Right lobe of liver (tissue), 6 donors: ENCODE data around the gene AKT3. TPM values are rescaled to one million over a fixed set of nuclear protein-coding genes. Genes with fewer than 3 reads are reported as not detected.

Source experiments
- ATAC-seq, 4 donors: fragments of 200-7000 bp; cut with Tn5 transposase; one replicate each; pipeline ENCODE4 v1.9.1; 2020; ENCODE audit warnings: mild to moderate bottlenecking in 4 of 4, moderate library complexity in 4 of 4
- DNase-seq, 3 donors: peaks; one replicate each; pipeline ENCODE4 v3.0.0-alpha.2; 2020
- H3K27ac ChIP-seq, 3 donors: fragments of 200-600 bp; one replicate each; pipeline ENCODE4 v1.8.0; 2022
- H3K27me3 ChIP-seq, 2 donors: fragments of 200-600 bp; one replicate each; pipeline ENCODE4 v1.8.0; 2022
- H3K36me3 ChIP-seq, 4 donors: fragments of 200-600 bp; sonication (generic) in 1 of 4; one replicate each; pipeline versions ENCODE4 v1.5.1 to v1.8.0; 2017 to 2022; ENCODE audit warnings: control low read depth in 1 of 4
- H3K4me1 ChIP-seq, 4 donors: fragments of 200-600 bp; sonication (generic) in 1 of 4; one replicate each; pipeline versions ENCODE4 v1.5.1 to v1.8.0; 2017 to 2022; ENCODE audit warnings: control low read depth in 1 of 4
- H3K4me3 ChIP-seq, 3 donors: fragments of 200-600 bp; one replicate each; pipeline ENCODE4 v1.8.0; 2022
- H3K9me3 ChIP-seq, 4 donors: fragments of 200-600 bp; sonication (generic) in 1 of 4; one replicate each; pipeline versions ENCODE4 v1.5.1 to v1.8.0; 2017 to 2022; ENCODE audit warnings: control low read depth in 1 of 4
- POLR2A ChIP-seq: fragments of 450-650 bp; IDR thresholded peaks from one replicate; pipeline ENCODE4 v1.6.1; 2017; ENCODE audit warnings: antibody characterized with exemption, mild to moderate bottlenecking
- WGBS: methylation state at CpG from one replicate; pipeline ENCODE4 v1.1.6; 2018; ENCODE audit warnings: low coverage, low lambda C conversion rate; ENCODE audit not compliant: insufficient coverage; ENCODE audit errors: missing lambda C conversion rate; 5-methylcytosine and 5-hydroxymethylcytosine counted together
- intact Hi-C, 2 donors: fragments of 100-400 bp; cut with DNase I; formaldehyde crosslinking; loops; one replicate each; pipeline versions ENCODE4 v1.11.2 to v1.14.1; 2022
- total RNA-seq, 6 experiments: library from RNA; depleted of rRNA in 2 of 6; stranded (reverse); fragments of >200 nt in 2 of 6; fragmentation: NEBNext Ultra II Directional in 3 of 6; extraction: Animal tissue kit (Norgen Biotek cat#: 25700) in 3 of 6; gene quantifications; one replicate each; pipeline versions ENCODE4 v1.1.0 to v1.2.4, GENCODE V29; 2016 to 2023
- TF ChIP-seq, protein P1 (sequence below), 4 donors: fragments of 200-600 bp in 3 of 4; fragments of 450-650 bp in 1 of 4; IDR thresholded peaks; one replicate each; pipeline versions ENCODE4 v1.5.1 to v1.8.0; 2016 to 2022; ENCODE audit warnings: antibody characterized with exemption in 4 of 4, mild to moderate bottlenecking in 2 of 4
- donor health status: DM: no; HTN: yes; CAD: no.
- donor health status: DM: no; HTN: no; CAD: no.
- donor health status: DM: no; HTN: no; CAD: no.
- donor health status: DM: no; HTN: yes; CAD: no.
- donor health status: DM: no; HTN: yes; CAD: no.

Gene AKT3
- total RNA-seq, 6 experiments from 2014 or later: 4.9 to 9.6 (median 6.8) TPM

DNA sequence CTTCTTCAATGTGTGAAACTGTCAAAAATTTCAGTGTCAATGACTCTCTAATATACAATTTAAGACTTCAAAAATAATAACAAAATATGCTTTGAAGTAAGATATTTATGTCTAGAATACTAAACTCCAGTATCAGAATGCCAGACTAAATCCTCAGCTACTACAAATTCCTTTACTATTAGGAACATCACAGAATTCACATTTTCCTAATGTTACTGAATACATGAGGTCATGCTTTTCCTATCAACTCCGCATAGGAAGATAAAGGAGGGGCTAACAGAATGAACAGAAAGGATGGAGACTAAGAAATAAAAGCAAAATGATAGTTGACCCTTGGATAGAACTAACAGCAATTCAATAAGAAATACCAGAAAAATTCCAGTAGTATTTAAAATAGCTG, 301.5 kb downstream of the AKT3 start:
- H3K27ac ChIP-seq: no peak overlapping the region
- no peaks in the 10 kb centered on the region for H3K27me3 ChIP-seq
- WGBS: 100% methylated on average over 1 of the region's 1 CpG
- ATAC-seq (no peak), DNase-seq (no peak)
- no peaks in the 10 kb centered on the region for H3K4me1 ChIP-seq
- H3K36me3 ChIP-seq: no peaks in the 10 kb centered on the region
- H3K9me3 ChIP-seq: no peaks in the 10 kb centered on the region
- TF ChIP-seq, protein P1, sequence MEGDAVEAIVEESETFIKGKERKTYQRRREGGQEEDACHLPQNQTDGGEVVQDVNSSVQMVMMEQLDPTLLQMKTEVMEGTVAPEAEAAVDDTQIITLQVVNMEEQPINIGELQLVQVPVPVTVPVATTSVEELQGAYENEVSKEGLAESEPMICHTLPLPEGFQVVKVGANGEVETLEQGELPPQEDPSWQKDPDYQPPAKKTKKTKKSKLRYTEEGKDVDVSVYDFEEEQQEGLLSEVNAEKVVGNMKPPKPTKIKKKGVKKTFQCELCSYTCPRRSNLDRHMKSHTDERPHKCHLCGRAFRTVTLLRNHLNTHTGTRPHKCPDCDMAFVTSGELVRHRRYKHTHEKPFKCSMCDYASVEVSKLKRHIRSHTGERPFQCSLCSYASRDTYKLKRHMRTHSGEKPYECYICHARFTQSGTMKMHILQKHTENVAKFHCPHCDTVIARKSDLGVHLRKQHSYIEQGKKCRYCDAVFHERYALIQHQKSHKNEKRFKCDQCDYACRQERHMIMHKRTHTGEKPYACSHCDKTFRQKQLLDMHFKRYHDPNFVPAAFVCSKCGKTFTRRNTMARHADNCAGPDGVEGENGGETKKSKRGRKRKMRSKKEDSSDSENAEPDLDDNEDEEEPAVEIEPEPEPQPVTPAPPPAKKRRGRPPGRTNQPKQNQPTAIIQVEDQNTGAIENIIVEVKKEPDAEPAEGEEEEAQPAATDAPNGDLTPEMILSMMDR (IDR thresholded peaks at IDR 0.05): no peak
- no peak for TF ChIP-seq POLR2A
- intact Hi-C loops: no loop called here
- no peak overlapping the region for H3K4me3 ChIP-seq

DNA sequence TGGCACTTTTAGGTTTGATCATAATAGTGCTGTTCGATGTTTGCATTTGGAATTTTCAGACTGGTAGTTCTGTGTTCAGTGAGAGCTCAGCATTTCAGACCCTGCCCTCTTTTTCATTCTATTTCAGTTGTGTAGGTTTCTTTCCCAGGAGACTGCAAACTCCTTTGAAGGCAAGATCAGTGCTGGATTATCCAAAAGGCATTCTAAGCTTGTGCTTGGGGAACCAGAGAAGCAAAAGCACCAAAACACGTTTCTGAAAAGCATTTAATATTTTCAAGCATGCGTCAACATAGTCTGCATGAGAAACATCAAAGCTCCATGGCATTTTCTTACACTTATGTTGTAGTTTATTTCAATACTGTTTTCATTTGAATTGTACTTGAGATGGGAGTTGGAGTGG, 302.2 kb downstream of the AKT3 start:
- no peak for ATAC-seq
- Histone ChIP-seq H3K27me3 (no peaks in the 10 kb centered on the region), H3K4me1 (no peaks in the 10 kb centered on the region), H3K27ac (no peak overlapping the region), H3K36me3 (no peaks in the 10 kb centered on the region), H3K9me3 (no peaks in the 10 kb centered on the region), H3K4me3 (no peak overlapping the region)
- WGBS: 84% methylated on average over 3 of the region's 3 CpGs
- intact Hi-C loops: no loop called here
- TF ChIP-seq, protein P1 (IDR thresholded peaks at IDR 0.05): no peak
- no peak for TF ChIP-seq POLR2A
- DNase-seq: no peak

DNA sequence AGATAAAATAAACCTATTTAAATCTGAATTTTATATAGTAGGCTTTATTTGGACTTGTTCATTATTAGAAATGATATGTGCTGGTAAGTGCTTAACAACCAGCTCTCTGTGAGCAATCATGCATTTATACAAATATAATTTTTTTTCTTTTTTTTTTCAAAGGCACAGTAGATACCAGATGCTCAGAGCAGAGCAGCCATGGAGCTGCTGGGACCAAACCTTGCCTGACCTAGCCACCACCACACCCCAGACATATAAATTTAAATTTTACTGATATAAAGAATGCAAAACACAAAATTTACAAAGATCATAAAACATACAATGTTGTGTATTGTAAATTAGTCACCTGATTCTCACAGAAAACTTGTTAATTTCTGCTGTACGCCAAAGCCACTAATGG, 303.6 kb downstream of the AKT3 start:
- no peak overlapping the region for H3K4me3 ChIP-seq
- ATAC-seq (no peak), DNase-seq (no peak)
- H3K27me3 ChIP-seq: no peaks in the 10 kb centered on the region
- intact Hi-C loops: no loop called here
- no peaks in the 10 kb centered on the region for H3K36me3 ChIP-seq
- 0% methylated on average over 1 of the region's 1 CpG for WGBS
- H3K9me3 ChIP-seq: no peaks in the 10 kb centered on the region
- H3K4me1 ChIP-seq: no peaks in the 10 kb centered on the region
- TF ChIP-seq POLR2A: no peak
- TF ChIP-seq, protein P1 (IDR thresholded peaks at IDR 0.05): no peak
- H3K27ac ChIP-seq: no peak overlapping the region

DNA sequence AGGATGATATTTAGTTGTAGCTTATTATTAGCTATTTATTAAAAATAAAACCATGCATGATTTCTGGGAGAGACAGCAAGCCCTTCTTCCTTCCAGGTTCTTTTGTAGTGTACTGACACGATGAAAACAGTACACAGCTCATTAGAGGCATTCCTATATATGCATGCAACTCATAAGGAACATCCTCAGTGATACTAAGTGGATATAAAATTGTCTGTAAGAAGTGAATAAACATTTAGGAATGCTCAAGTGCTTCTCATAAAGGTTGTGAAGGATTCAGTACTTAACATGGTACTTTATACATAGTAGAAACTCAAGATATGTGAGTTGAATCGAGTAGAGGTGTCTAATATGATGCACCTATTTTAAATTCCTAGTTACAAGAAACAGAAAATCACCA, 306.5 kb downstream of the AKT3 start:
- H3K9me3 ChIP-seq: no peaks in the 10 kb centered on the region
- H3K4me1 ChIP-seq: no peaks in the 10 kb centered on the region
- no peak overlapping the region for H3K4me3 ChIP-seq
- H3K27ac ChIP-seq: no peak overlapping the region
- 76% methylated on average over 2 of the region's 2 CpGs for WGBS
- DNase-seq (no peak), ATAC-seq (no peak)
- no peaks in the 10 kb centered on the region for H3K27me3 ChIP-seq
- TF ChIP-seq POLR2A: no peak
- TF ChIP-seq, protein P1 (IDR thresholded peaks at IDR 0.05): no peak
- intact Hi-C loops: no loop called here
- H3K36me3 ChIP-seq: no peaks in the 10 kb centered on the region
